K562 (cell line): Measurements from ENCODE around the gene USP9Y.

Experiments used
- ARID2 ChIP-seq: fragments of 450-650 bp; IDR thresholded peaks from 2 replicates; pipeline ENCODE4 v1.6.1; 2017; ENCODE audit warnings: antibody characterized with exemption, mild to moderate bottlenecking
- CBFB ChIP-seq: sonication (generic); formaldehyde crosslinking; IDR thresholded peaks from 2 replicates; pipeline ENCODE4 v1.4.0; 2020; ENCODE audit warnings: mild to moderate bottlenecking, missing genetic modification reagents
- HDAC1 ChIP-seq, 2 experiments: fragments of 450-650 bp; IDR thresholded peaks; 2 replicates each; pipeline ENCODE4 v1.6.1; 2016 to 2017; ENCODE audit warnings: inconsistent platforms in 1 of 2, mild to moderate bottlenecking in 1 of 2, moderate library complexity in 1 of 2
- HDAC6 ChIP-seq: IDR thresholded peaks from 2 replicates; pipeline ENCODE4 v1.6.1; 2012; ENCODE audit warnings: low read depth, mild to moderate bottlenecking, control low read depth, inconsistent platforms, low read length, moderate library complexity
- NFRKB ChIP-seq: fragments of 450-650 bp; IDR thresholded peaks from 2 replicates; pipeline ENCODE4 v1.6.1; 2016; ENCODE audit warnings: low read depth
- POLR2G ChIP-seq: fragments of 200-400 bp; formaldehyde crosslinking; IDR thresholded peaks from 2 replicates; pipeline ENCODE4 v1.6.1; 2017; ENCODE audit warnings: low read depth, mild to moderate bottlenecking, antibody characterized with exemption, low read length, moderate library complexity
- POU5F1 ChIP-seq: fragments of 150-350 bp; IDR thresholded peaks from 2 replicates; pipeline ENCODE4 v1.6.1; 2014; ENCODE audit warnings: borderline replicate concordance, low read length, low read depth, mild to moderate bottlenecking; ENCODE audit not compliant: partially characterized antibody
- SMC3 ChIP-seq: conservative IDR thresholded peaks from 2 replicates; pipeline ENCODE4 v1.6.1; 2011; ENCODE audit warnings: low read depth, low read length, improper control_type of control experiment; ENCODE audit not compliant: insufficient read depth
- TCF7 ChIP-seq: sonication (generic); IDR thresholded peaks from 2 replicates; pipeline ENCODE4 v1.6.1; 2016; ENCODE audit warnings: antibody characterized with exemption, borderline replicate concordance
- ZNF224 ChIP-seq: sonication (generic); formaldehyde crosslinking; IDR thresholded peaks from 2 replicates; pipeline ENCODE4 v1.8.0; 2022; ENCODE audit warnings: mild to moderate bottlenecking, missing genetic modification reagents
- TF ChIP-seq, protein P1 (sequence below): sonication (generic); formaldehyde crosslinking; IDR thresholded peaks from 2 replicates; pipeline ENCODE4 v1.9.0; 2022; ENCODE audit warnings: mild to moderate bottlenecking, missing genetic modification reagents
- TF ChIP-seq, protein P2 (sequence below), 3 experiments: IDR thresholded peaks in 2 of 3; conservative IDR thresholded peaks in 1 of 3; 2 replicates each; pipeline ENCODE4 v1.5.1; 2011 to 2012; ENCODE audit warnings: low read length in 3 of 3, mild to moderate bottlenecking in 3 of 3, control low read depth in 2 of 3, improper control_type of control experiment in 1 of 3, inconsistent platforms in 1 of 3, low read depth in 1 of 3, mixed read lengths in 1 of 3, moderate library complexity in 1 of 3; ENCODE audit not compliant: insufficient read depth in 2 of 3

DNA sequence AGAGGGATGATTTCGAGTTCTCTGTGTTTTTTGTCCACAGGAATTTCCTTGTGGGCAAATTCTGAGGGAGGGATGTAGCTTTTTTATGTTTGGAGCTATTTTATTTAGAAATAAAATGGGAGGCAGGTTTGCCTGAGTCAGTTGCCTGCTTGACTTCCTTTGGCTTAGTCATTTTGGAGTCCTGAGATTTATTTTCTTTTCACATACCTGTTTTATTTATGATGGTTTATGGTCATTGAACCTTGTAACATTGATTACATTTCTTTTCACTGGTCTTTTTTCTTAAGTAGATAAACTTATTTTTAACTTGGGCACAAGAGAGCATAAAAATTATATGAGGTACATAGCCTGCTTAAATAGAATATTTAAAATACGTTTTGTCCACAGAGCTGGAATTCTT, 12.7 kb upstream of the USP9Y start:
- TF ChIP-seq ARID2 (no peak), HDAC6 (no peak), POLR2G (no peak), SMC3 (no peak), TCF7 (no peak), POU5F1 (no peak), CBFB (CRISPR knock-in tag) (no peak), HDAC1 (IDR thresholded peaks at IDR 0.05) (no peak), ZNF224 (no peak), NFRKB (no peak)
- TF ChIP-seq, protein P1, sequence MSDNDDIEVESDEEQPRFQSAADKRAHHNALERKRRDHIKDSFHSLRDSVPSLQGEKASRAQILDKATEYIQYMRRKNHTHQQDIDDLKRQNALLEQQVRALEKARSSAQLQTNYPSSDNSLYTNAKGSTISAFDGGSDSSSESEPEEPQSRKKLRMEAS (CRISPR knock-in tag) = no peak
- TF ChIP-seq, protein P2, sequence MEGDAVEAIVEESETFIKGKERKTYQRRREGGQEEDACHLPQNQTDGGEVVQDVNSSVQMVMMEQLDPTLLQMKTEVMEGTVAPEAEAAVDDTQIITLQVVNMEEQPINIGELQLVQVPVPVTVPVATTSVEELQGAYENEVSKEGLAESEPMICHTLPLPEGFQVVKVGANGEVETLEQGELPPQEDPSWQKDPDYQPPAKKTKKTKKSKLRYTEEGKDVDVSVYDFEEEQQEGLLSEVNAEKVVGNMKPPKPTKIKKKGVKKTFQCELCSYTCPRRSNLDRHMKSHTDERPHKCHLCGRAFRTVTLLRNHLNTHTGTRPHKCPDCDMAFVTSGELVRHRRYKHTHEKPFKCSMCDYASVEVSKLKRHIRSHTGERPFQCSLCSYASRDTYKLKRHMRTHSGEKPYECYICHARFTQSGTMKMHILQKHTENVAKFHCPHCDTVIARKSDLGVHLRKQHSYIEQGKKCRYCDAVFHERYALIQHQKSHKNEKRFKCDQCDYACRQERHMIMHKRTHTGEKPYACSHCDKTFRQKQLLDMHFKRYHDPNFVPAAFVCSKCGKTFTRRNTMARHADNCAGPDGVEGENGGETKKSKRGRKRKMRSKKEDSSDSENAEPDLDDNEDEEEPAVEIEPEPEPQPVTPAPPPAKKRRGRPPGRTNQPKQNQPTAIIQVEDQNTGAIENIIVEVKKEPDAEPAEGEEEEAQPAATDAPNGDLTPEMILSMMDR (IDR thresholded peaks at IDR 0.05 in 2 of 3, conservative IDR thresholded peaks at IDR 0.05 in 1 of 3; ENCODE audit: insufficient read depth in 2 of 3, low read depth in 1 of 3, low read length in 3 of 3) = no peak
